ENCODE results near the gene SCN10A. TPM values are rescaled to one million over a fixed set of nuclear protein-coding genes. Genes with fewer than 3 reads are reported as not detected.

Gene SCN10A
- total RNA-seq, 2 donors from 2014 or later = not detected

DNA sequence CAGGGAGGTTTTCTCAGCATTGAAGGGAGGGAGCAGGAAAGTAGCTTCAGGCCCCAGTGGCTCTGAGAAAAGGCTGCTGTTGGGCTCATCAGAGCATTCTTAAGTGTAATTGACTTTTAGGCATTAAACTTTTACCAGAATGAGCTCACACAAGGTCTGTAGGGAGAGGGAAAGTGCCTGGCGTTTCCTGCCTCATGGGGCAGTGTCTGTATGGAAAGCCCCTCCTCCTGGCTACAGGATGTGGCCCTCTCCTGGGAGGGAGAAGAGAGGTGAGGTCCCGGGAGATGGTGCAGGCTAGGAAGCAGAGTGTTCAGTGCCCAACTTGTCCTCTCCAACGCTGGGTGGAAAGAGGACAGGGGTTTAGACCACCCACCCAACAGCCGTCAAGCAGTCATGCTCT lies 21.3 kb upstream of the SCN10A start:
- ATAC-seq (no peak), DNase-seq (no peak)
- intact Hi-C loops (cut with DNase I) = no loop called here
- H3K4me3 ChIP-seq = no peak overlapping the region
- WGBS, 2 donors = 41 to 47% methylated on average over 4 of the region's 4 CpGs
- H3K4me1 ChIP-seq = no peaks in the 10 kb centered on the region
- no peak overlapping the region for H3K27ac ChIP-seq
- peaks cover 0 to 2% of the 10 kb centered on the region in 2 donors for H3K27me3 ChIP-seq
- no peaks in the 10 kb centered on the region for H3K36me3 ChIP-seq (replicated peaks in 1 of 2; ENCODE audit: insufficient read depth in 1 of 2, low read depth in 2 of 2)
- no peaks in the 10 kb centered on the region for H3K9me3 ChIP-seq
- no peak for TF ChIP-seq POLR2A (IDR thresholded peaks at IDR 0.05)

DNA sequence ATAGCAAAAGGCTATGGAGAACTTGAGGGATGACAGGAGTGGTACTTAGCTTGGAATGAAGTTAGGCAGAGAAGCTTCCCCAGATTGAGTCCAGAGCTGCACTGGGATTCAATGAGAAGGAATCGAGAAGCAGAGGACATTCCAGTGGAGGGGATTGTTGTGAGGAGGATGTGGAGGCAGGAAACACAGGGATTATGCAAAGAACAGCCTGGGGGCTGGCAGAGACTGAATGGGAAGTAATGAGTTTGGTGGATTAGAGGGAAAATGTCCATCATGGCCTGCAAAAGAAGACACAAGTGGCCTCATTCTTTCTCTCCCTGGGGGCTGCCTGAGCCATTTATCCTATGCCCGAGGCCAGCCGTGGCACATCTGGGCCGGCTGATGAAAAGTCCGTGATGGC lies 20.5 kb upstream of the SCN10A start:
- WGBS, 2 donors = 64 to 76% methylated on average over 5 of the region's 5 CpGs
- TF ChIP-seq POLR2A (IDR thresholded peaks at IDR 0.05) = no peak
- TF ChIP-seq, protein P1, sequence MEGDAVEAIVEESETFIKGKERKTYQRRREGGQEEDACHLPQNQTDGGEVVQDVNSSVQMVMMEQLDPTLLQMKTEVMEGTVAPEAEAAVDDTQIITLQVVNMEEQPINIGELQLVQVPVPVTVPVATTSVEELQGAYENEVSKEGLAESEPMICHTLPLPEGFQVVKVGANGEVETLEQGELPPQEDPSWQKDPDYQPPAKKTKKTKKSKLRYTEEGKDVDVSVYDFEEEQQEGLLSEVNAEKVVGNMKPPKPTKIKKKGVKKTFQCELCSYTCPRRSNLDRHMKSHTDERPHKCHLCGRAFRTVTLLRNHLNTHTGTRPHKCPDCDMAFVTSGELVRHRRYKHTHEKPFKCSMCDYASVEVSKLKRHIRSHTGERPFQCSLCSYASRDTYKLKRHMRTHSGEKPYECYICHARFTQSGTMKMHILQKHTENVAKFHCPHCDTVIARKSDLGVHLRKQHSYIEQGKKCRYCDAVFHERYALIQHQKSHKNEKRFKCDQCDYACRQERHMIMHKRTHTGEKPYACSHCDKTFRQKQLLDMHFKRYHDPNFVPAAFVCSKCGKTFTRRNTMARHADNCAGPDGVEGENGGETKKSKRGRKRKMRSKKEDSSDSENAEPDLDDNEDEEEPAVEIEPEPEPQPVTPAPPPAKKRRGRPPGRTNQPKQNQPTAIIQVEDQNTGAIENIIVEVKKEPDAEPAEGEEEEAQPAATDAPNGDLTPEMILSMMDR (IDR thresholded peaks at IDR 0.05) = no peak
- Histone ChIP-seq H3K4me3 (no peak overlapping the region), H3K27ac (no peak overlapping the region), H3K9me3 (no peaks in the 10 kb centered on the region), H3K4me1 (no peaks in the 10 kb centered on the region), H3K36me3 (replicated peaks in 1 of 2; ENCODE audit: insufficient read depth in 1 of 2, low read depth in 2 of 2) (no peaks in the 10 kb centered on the region), H3K27me3 (no peaks in the 10 kb centered on the region)
- DNase-seq (no peak), ATAC-seq (no peak)
- intact Hi-C loops (cut with DNase I) = no loop called here

DNA sequence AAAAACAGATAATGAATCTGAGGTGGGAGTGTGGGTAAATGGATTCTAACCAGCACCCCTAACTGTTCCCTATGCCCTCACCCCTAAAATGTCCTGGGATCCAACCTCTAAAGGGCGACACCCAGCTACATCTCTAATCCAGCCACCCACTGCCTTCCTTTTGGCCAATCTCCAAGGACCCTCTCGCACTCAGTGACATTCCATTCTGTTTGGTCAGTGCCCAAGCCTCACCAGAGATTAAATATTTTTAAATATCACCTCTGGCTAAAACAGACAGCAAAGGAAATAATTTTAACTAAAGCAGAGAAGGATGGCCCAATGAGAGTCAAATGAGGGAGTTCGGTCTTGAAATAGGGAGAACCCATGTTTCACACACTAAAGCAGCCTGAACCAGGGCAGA lies 19.9 kb upstream of the SCN10A start:
- Histone ChIP-seq H3K9me3 (no peaks in the 10 kb centered on the region), H3K36me3 (replicated peaks in 1 of 2; ENCODE audit: insufficient read depth in 1 of 2, low read depth in 2 of 2) (no peaks in the 10 kb centered on the region), H3K27ac (no peak overlapping the region), H3K27me3 (no peaks in the 10 kb centered on the region), H3K4me3 (no peak overlapping the region), H3K4me1 (no peaks in the 10 kb centered on the region)
- TF ChIP-seq, protein P1 (IDR thresholded peaks at IDR 0.05) = no peak
- TF ChIP-seq POLR2A (IDR thresholded peaks at IDR 0.05) = no peak
- DNase-seq = no peak
- intact Hi-C loops (cut with DNase I) = no loop called here
- WGBS, 2 donors = 56 to 60% methylated on average over 3 of the region's 3 CpGs
- no peak for ATAC-seq

DNA sequence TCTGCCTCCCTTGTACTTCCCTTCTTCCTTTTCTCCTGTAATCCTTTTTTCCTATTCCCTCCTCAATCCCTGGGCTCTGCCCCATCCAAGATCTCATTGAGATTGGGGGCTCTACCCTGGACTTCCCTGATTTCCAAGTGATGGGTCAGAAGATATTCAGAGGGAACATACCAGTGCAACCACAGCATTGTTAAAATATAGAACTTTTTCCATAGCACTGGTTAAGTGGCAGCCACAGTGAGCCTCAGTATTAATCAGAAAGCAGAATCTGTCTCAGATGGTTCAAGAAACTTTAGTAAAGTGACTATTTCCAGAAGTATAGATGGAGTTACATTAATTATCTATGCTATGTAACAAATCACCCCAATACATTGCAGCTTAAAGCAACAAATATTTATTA lies 18.7 kb upstream of the SCN10A start:
- H3K27ac ChIP-seq = no peak overlapping the region
- intact Hi-C loops (cut with DNase I) = no loop called here
- TF ChIP-seq POLR2A (IDR thresholded peaks at IDR 0.05) = no peak
- TF ChIP-seq, protein P1 (IDR thresholded peaks at IDR 0.05) = no peak
- H3K36me3 ChIP-seq (replicated peaks in 1 of 2; ENCODE audit: insufficient read depth in 1 of 2, low read depth in 2 of 2) = no peaks in the 10 kb centered on the region
- no peak overlapping the region for H3K4me3 ChIP-seq
- DNase-seq = no peak
- H3K4me1 ChIP-seq = peaks cover under 1% of the 10 kb centered on the region
- H3K9me3 ChIP-seq = no peaks in the 10 kb centered on the region
- ATAC-seq = no peak
- H3K27me3 ChIP-seq = no peaks in the 10 kb centered on the region

DNA sequence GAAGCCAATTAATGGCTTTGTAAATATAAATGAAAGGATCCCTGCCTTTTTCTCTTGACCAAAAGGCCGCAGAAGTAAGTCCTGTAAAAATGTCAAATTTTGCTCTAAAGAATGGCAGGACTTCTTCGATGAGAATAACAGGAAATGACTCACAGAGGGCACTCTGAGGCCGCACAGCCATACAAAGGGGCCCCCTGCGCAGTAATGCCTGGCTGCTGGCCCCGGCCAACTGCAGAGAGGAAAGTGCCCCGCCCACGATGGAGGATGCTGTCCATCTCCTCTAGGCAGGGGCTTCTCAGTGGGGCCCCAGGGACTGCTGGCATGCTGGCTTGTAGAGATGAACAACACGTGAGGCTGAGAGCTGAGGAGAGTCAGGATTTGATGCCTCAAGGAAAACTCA lies 18.1 kb upstream of the SCN10A start:
- Histone ChIP-seq H3K4me1 (peaks cover 4% of the 10 kb centered on the region), H3K27me3 (no peaks in the 10 kb centered on the region), H3K9me3 (no peaks in the 10 kb centered on the region), H3K4me3 (no peak overlapping the region), H3K27ac (no peak overlapping the region), H3K36me3 (replicated peaks in 1 of 2; ENCODE audit: insufficient read depth in 1 of 2, low read depth in 2 of 2) (no peaks in the 10 kb centered on the region)
- TF ChIP-seq, protein P1 (IDR thresholded peaks at IDR 0.05) = no peak
- no peak for TF ChIP-seq POLR2A (IDR thresholded peaks at IDR 0.05)
- WGBS, 2 donors = 23 to 42% methylated on average over 8 of the region's 8 CpGs
- intact Hi-C loops (cut with DNase I) = no loop called here
- ATAC-seq (no peak), DNase-seq (peak in 2 of 4 donors; percentile 9 to 11)

Data from body of pancreas (tissue), 4 donors.